Activated naive CD4-positive, alpha-beta T cell treated with anti-CD3 and anti-CD28 coated beads, Interleukin-2, amount 50 U/mL, for 24 hours (primary cell): ENCODE data around the gene SRGAP2C.
"Not testable (repeated sequence)": the region's sequence is repeated elsewhere in the genome, so short reads cannot be mapped to it uniquely, and the experiment has no call there.

Experiments
- H3K27ac Mint-ChIP-seq: one replicate; pipeline ENCODE4 v1.8.0; 2021; ENCODE audit warnings: mild to moderate bottlenecking, mixed read lengths
- H3K27me3 Mint-ChIP-seq: one replicate; pipeline ENCODE4 v1.8.0; 2021; ENCODE audit warnings: mixed read lengths
- H3K36me3 Mint-ChIP-seq: one replicate; pipeline ENCODE4 v1.8.0; 2021; ENCODE audit warnings: mixed read lengths
- H3K4me1 Mint-ChIP-seq: one replicate; pipeline ENCODE4 v1.8.0; 2021; ENCODE audit warnings: mixed read lengths
- H3K4me3 Mint-ChIP-seq: one replicate; pipeline ENCODE4 v1.8.0; 2021; ENCODE audit warnings: mild to moderate bottlenecking, mixed read lengths
- H3K9me3 Mint-ChIP-seq: one replicate; pipeline ENCODE4 v1.8.0; 2021; ENCODE audit warnings: mixed read lengths

The SRGAP2C gene

GRCh38 chr1:121321660-121322059 lies 136.9 kb downstream of the SRGAP2C start:
- H3K9me3 Mint-ChIP-seq, result not testable (repeated sequence)

GRCh38 chr1:121324726-121325125 lies 140.0 kb downstream of the SRGAP2C start:
- not testable (repeated sequence) for H3K36me3 Mint-ChIP-seq, H3K27ac Mint-ChIP-seq

More at GRCh38 chr1:121321660-121322059, 136.9 kb downstream of the SRGAP2C start:
- not testable (repeated sequence) for H3K4me1 Mint-ChIP-seq, H3K4me3 Mint-ChIP-seq, H3K36me3 Mint-ChIP-seq, H3K27me3 Mint-ChIP-seq, H3K27ac Mint-ChIP-seq

DNA sequence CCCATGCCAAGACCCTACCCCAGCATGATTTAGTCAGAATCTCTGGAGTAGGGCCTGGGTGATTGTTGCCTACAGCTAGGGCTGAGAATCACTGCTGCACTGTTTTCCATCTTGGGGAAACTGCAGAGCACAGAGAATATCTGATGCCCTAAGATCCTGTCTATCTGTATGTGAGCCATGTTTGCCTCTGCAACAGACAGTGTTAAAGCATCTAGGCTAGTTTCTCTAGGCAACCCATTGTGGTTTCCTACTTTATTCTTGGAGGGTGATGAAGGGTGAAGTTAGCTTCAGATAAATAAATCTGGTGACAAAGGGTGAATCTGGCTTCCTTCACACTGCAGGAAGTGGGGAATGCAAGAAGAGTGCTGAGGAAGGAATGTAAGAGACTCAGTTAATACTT lies 147.4 kb downstream of the SRGAP2C start:
- not testable (repeated sequence) for H3K4me3 Mint-ChIP-seq, H3K36me3 Mint-ChIP-seq, H3K27ac Mint-ChIP-seq, H3K9me3 Mint-ChIP-seq, H3K27me3 Mint-ChIP-seq, H3K4me1 Mint-ChIP-seq

More at GRCh38 chr1:121324726-121325125, 140.0 kb downstream of the SRGAP2C start:
- not testable (repeated sequence) for H3K9me3 Mint-ChIP-seq, H3K4me3 Mint-ChIP-seq, H3K4me1 Mint-ChIP-seq, H3K27me3 Mint-ChIP-seq

DNA sequence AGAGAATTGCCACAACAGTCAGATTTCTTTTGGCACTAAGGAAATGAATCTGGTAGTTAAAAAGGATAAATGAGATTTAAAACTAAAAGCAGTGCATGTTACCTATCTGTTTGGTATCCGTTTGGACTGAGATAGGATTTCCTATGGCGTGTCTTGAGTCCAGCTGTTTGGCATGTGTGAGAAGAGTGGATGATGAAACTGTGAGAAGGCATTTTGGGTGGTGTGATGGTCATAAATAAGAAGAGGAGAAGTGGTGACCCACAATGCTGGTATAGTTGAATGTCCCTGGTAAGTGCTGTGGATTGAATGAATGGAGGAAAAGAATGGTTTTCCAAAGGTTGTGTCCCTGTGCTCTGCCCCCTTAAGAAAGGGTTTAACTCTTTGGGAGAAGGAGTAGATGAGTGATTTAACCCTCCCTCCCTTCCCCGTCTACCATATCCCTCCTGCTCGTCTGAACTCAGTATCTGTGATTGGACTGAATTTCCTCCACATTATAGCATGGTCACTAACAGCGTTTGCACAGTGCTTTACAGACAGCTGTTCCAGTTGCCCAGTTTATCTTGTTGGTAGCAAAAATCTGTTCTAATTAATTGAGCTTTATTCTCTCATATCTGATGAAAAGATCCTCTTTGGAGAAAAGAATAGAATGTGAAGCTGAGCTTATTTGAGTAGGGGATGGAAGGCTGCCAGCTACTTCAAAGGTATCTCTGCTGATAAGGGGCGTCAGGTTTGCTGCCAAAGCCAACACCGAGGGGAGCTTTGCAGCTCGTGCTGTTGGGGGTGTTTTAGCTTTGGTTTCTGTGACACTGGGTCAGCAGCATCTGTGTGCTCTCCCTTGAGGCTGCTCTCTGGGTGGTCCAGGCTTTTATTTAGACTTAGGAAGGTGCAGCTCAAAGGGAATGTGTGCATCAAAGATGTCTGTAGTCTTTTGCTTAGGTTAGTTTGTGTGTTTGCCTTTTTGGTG lies 148.1 kb downstream of the SRGAP2C start:
- not testable (repeated sequence) for H3K27me3 Mint-ChIP-seq, H3K9me3 Mint-ChIP-seq, H3K36me3 Mint-ChIP-seq, H3K27ac Mint-ChIP-seq, H3K4me1 Mint-ChIP-seq, H3K4me3 Mint-ChIP-seq

GRCh38 chr1:121337958-121338357 lies 153.2 kb downstream of the SRGAP2C start:
- H3K9me3 Mint-ChIP-seq, H3K27me3 Mint-ChIP-seq, H3K27ac Mint-ChIP-seq, H3K4me1 Mint-ChIP-seq, H3K36me3 Mint-ChIP-seq, H3K4me3 Mint-ChIP-seq: not testable (repeated sequence)

GRCh38 chr1:121339611-121340010 lies 154.8 kb downstream of the SRGAP2C start:
- not testable (repeated sequence) for H3K36me3 Mint-ChIP-seq, H3K4me3 Mint-ChIP-seq, H3K27ac Mint-ChIP-seq, H3K9me3 Mint-ChIP-seq, H3K4me1 Mint-ChIP-seq, H3K27me3 Mint-ChIP-seq

DNA sequence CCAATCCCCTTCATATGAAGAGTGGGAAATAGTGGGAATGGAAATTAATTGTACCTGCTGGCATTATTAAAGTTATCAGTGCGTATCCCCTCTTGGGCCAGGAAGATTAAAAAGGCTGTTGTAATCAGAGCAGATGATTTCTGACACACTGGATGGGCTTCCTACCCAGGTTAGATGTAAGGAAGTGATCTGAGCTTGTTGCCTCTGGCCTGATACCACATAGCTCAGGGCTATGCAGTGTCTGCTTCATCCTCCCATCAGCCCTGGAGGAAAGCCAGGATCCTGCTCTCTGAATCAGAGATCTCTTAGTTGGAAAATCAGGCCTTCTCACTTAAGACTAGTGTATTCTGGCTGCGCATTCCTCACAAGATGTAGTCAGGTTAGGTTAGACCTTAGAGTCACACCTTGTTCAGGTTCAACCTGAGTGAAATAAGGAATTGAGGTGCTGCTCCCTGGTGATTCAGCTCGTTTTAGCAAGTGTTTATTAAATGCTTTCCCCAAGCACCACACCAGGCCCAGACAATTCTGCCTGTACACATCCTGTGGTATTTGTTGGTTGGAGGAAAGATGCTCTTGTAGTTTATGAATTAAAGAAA lies 158.6 kb downstream of the SRGAP2C start:
- not testable (repeated sequence) for H3K4me1 Mint-ChIP-seq, H3K27me3 Mint-ChIP-seq, H3K9me3 Mint-ChIP-seq, H3K36me3 Mint-ChIP-seq, H3K27ac Mint-ChIP-seq, H3K4me3 Mint-ChIP-seq

GRCh38 chr1:121344355-121344754 lies 159.6 kb downstream of the SRGAP2C start:
- H3K27ac Mint-ChIP-seq, H3K4me3 Mint-ChIP-seq, H3K4me1 Mint-ChIP-seq, H3K36me3 Mint-ChIP-seq, H3K27me3 Mint-ChIP-seq, H3K9me3 Mint-ChIP-seq: not testable (repeated sequence)

DNA sequence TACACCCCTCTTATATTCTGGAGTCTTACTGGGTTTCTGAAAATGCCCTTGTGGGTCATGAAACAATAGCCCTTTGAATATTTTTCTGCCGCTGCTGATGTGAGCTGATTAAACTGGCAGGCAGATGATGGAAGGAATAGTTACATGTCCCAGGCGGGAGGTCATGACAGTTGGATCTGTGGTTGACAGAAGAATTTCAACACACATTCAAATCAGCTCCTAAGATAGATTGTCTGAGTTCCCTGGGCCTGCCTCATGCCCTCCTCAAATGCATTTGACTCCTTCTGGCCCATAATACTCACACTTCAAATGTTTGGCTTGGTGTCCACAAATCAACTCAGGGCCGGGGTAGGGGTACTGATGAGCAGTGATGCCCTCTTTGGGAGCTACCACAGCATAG lies 161.9 kb downstream of the SRGAP2C start:
- H3K9me3 Mint-ChIP-seq, H3K36me3 Mint-ChIP-seq, H3K4me1 Mint-ChIP-seq, H3K4me3 Mint-ChIP-seq, H3K27me3 Mint-ChIP-seq, H3K27ac Mint-ChIP-seq: not testable (repeated sequence)

DNA sequence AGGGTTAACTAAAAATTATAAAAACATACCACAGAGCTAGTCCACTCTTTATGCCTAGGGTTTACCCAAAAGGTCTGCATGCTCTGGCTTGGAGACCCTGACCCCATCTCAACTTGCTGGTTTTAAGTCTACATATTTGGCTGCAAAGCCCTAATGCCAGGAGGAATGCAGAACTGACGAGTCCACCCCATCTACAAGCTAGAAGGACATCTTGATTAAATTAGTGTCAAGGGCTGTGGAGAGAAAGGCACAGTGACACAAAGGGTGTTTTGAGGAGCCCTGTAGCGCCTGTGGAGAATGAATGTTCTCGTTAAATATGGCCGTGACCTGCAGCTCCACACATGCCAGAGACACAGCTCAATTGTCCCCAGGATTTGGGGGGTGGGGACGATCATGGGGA lies 162.7 kb downstream of the SRGAP2C start:
- H3K4me1 Mint-ChIP-seq, H3K4me3 Mint-ChIP-seq, H3K27ac Mint-ChIP-seq, H3K9me3 Mint-ChIP-seq, H3K36me3 Mint-ChIP-seq, H3K27me3 Mint-ChIP-seq: not testable (repeated sequence)

DNA sequence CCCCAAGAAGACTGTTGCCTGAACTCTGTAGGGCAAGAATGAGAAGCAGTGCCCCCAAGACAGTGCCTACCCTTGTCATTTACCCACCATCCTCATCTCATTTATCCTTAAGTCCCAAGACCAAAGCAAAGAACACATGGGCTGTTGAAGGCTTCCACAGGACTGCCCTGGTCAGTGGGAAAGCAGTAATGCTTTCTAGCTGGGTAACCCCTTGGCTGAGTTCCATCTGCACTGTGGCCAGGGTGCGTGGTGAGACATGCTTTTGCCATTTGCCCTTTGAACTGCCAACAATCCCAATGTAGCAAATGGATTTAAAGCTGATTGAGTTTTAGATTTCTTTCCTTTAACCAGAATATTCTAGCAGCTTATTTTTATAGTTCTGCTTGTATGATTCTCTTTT lies 163.3 kb downstream of the SRGAP2C start:
- not testable (repeated sequence) for H3K4me1 Mint-ChIP-seq, H3K27me3 Mint-ChIP-seq, H3K27ac Mint-ChIP-seq, H3K9me3 Mint-ChIP-seq, H3K4me3 Mint-ChIP-seq, H3K36me3 Mint-ChIP-seq

- not testable (repeated sequence) for H3K36me3 Mint-ChIP-seq, H3K27ac Mint-ChIP-seq, H3K4me1 Mint-ChIP-seq, H3K4me3 Mint-ChIP-seq, H3K27me3 Mint-ChIP-seq, H3K9me3 Mint-ChIP-seq
These were observed 164.7 kb downstream of the SRGAP2C start for GRCh38 chr1:121349332-121349967.

DNA sequence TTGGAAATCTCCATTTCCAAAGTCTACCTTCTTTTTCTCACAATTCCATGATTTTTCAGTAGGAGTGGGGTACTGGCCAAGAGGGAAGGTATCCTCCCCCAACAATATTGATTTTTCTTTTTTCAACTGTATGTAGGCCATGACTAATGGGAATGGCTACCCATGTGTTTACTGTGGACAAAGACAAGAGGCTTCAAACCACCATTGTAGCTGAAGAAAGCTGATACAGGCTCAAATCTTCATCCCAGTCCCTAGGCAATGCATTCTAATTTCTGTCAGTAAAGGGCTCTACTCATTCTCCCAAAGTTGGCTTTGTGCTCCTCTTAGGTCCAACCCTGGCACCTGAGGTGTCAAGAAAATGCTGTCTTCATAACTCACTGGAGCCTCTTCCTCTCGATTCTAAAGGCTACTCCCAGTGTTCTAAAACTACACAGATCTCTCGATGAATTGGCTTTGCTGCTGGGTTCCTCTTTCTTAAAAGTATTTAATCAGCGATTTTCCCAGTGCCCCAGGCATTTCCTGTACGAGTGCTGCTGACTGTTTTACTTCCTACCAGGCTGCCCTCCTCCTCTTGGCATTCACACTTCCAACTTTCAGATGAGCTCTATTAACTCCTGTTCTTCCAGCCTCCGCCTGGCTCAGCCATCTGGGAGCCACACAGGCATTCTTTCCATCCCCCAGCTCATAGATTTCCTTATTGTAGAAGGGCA lies 171.1 kb downstream of the SRGAP2C start:
- H3K4me3 Mint-ChIP-seq, H3K9me3 Mint-ChIP-seq, H3K36me3 Mint-ChIP-seq: not testable (repeated sequence)

GRCh38 chr1:121356819-121357218 lies 172.0 kb downstream of the SRGAP2C start:
- H3K36me3 Mint-ChIP-seq, H3K27me3 Mint-ChIP-seq, H3K9me3 Mint-ChIP-seq, H3K4me1 Mint-ChIP-seq, H3K4me3 Mint-ChIP-seq, H3K27ac Mint-ChIP-seq: not testable (repeated sequence)

More for the DNA sequence above, 171.1 kb downstream of the SRGAP2C start:
- H3K27me3 Mint-ChIP-seq, H3K27ac Mint-ChIP-seq, H3K4me1 Mint-ChIP-seq: not testable (repeated sequence)

- H3K36me3 Mint-ChIP-seq, H3K4me3 Mint-ChIP-seq, H3K9me3 Mint-ChIP-seq, H3K27me3 Mint-ChIP-seq, H3K27ac Mint-ChIP-seq, H3K4me1 Mint-ChIP-seq: not testable (repeated sequence)
These were observed 175.8 kb downstream of the SRGAP2C start for GRCh38 chr1:121360531-121360930.
